HG02970 (cell line): ENCODE results near the gene CARD9.

ENCODE experiments used
- ATAC-seq: cut with Tn5 transposase; IDR thresholded peaks from one replicate; pipeline ENCODE4 v1.9.1; 2021; ENCODE audit warnings: mild to moderate bottlenecking, moderate library complexity, moderate number of reproducible peaks; ENCODE audit not compliant: unreplicated experiment, low FRiP score

The CARD9 gene

DNA sequence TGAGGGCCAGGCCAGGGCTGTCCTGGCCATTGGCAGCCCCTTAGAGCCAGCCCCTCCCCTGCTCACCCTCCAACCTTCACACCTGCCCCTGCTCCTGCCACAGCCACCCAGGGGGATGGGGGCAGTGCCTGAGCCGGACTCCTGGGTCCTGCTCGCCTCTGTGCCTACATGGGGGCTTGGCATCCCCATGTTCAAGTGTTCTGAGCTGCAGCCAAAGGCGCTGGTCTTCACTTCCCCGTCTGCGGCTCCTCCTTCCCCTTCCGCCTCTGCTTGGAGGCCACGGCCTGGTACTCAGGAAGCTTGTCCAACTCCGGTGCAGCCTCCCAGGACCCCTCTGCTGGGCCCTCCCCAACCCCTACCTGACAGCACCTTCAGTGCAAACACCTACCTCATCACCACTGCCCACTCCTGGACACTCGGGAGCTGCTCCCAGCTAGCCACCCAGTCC is 7.7 kb downstream of the CARD9 start:
- ATAC-seq = no peak

DNA sequence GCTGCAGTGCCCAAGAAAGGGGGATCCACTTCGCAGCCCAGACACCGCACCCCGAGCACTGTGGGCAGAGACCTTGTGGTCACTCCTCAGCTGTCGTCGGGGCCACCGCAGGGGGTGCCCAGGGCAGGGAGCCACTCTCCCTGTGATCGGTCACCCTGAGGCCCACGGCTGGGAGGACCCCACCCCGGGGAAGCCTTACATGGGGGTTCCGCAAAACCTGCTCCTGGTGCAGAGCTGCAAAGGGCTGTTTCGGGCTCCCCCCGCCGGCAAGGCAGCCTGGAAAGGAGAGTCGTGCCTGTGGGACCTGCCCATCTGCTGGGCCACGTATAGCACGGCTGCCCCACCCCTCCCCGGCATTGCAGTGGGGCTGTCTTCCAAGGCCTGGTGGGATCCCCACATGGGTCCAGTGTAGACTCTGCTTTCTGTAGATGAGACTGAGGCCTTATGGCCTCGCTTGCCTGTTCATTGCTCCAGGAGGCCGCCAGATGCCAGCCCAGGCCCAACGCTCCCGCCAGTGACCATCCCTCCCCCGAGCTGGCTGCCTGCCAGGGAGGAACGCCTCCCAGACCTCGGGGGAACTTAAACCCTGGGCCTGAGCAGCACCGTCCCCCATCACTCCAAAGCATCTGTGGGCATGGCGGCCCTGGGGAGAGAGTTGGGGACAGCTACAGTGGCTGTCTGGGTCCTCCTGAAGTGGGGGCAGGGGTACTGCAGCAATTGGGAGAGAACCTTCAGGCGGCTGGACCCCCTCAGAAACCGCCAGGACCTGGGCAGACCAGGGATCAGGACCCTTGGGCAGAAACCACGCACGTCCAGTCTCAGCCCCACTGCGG is 8.3 kb downstream of the CARD9 start:
- ATAC-seq = no peak

DNA sequence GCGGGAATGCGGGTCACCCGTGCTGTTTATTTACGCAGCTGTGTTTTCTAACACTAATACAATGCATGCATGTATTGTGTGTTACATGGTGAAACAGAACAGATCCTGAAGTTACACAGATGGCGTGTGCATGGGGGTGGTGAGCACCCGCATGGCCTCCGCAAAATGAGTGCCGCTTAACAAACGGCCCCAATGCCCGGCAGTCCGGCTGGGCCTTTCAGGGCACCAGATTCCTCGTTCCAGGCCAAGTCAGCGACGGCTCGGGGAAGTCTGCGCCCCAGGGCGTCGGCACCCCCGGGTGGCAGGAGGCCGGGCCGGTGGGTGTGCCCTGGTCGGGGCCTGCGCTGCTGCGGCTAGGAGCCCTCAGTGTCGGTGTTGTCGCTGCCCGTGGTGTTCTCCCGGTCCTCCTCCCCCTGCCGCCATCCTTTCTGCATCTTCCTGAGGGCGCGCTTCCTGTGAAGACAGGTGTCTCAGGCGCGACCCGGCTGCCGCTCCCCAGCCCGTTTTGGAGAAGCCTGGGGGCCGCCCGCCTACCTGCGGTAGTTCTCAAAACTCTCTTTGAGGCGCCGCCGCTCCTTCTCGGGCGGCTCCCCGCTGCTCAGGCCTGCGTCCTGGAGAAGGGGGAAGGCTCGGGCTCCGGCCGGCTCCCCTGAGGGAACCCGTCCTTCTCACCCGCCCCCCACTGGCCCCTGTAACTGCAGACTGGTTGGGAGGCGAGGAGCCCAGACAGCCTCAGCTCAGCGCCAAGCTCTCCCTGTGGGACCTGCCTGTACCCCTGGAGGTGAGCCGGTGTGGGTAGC is 9.3 kb downstream of the CARD9 start:
- ATAC-seq = no peak

DNA sequence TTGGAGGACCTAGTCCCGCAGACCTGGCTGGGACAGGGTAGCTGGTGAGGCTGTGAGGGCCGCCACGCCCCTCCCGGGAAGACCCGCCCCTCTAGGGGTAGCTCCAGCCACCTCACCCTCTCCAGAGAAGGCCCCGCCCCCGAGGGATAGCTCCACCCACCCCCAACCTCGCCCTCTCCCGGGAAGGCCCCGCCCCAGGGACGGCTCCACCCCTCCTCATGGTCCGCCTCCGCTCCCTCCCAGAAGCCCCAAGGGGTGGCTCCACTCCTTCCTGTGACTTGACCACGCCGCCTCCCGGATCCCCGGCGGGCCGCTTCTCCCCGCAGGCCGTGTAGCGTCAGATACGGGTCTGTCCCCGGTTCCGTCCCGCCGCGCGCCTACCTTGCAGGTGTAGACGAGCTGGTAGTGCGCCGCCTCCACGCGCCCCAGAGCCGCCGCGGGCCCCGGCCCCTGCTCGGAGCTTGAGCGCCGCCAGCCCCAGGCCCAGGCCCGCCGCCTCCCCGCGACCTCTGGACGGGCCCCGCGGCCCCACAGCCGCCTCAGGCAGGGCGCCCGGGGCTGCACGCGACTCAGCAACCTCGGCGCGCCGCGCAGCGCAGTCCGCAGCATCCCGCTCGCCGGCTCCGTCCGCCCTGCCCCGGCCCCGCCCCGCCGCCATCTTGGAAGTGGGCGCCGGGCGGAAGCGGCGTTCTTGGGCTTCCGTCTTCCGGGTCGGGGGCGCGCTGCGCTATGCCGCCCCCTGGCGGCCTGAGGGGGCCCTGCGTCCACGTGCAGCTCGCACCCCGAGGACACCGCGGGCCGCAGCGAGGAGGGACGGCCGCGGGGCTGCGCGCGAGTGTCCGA is 10.1 kb downstream of the CARD9 start, which contains the start of gene DNLZ:
Gene DNLZ (minus strand): TSS at position 639 of the 843 bp plus-strand sequence. CDS start 30 bp downstream, at position 609.
- peak; percentile 71 for ATAC-seq

DNA sequence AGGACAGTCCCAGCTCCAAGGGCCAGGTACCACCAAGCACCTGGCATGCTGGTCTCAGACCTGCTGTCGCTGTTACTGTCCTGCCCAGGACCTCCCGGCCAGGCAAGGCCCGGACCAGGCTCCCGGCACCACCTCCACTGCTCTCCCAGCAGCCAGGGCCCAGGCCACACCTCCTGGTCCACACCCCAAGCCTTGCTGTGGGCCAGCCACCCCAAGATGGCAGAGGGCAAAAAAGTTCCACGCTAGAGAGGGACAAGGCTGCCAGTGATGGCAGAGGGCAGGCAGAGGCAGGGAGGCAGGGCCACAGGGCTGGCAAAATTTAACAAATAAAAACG is 11.1 kb downstream of the CARD9 start:
- no peak for ATAC-seq

DNA sequence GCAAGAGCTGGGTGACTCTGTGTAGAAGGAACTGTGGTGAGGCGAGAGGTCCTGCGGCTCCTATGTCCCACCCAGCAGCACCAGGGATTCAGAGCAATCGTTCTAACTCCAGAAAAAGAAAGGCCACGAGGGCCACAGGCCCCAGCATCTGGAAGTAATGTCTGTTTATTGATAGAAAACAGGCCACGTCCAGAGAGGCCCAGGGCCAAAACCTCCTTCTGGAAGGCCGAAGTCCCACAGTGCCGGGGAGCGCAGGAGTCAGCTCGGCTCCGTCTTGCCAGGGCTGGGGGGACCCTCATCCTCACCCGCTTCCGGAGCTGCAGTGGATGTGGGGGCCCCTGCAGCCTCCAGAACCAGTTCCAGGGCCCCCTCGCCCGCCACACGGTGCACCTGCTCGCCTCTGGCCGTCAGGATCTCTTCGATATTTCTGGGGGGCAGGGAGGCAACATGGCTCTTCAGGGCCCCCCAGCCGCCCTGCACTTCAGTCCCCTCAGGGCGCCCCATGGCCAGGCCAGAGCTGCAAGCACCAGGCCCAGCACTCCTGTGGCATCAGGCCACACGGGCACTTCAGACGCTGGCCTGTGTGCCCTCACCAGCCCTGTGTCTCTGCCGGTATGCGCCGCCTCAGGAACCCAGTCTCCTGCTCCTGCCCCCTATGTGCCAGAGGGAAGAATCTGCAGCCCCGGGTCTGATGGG is 11.6 kb downstream of the CARD9 start:
- no peak for ATAC-seq

DNA sequence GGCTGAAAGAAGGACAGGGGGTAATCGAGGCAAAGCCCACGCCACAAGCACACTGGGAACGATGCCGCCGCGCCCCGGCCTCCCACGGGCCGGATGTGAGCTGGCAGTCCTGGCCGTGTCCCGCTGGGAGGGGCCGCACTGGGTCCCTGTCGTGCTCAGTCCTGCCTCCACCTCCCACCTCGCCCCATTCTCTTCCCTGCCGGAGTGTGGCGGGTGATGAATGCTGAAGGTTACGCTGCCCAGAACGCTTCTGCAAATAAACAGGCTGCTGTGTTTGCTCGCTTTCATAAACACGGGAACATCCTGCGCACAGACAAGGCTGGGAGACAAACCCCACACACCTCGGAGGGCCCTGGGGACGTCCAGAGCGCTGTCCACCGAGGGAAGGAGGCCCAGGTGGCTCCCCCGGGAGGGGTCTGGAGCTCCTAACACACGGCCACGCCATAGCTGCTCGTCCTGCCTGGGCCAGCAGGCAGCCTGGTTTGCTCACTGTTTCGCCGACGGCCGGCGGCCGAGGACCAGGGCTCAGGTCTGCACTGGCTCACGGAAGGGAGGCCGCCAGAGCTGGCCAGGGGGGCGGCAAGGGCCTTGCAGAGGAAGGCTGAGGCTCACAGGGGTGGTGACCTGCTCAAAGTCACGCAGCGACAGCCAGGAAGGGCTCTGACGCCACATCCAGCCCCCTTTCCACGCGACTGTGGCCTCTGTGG is 12.3 kb downstream of the CARD9 start:
- ATAC-seq = no peak

DNA sequence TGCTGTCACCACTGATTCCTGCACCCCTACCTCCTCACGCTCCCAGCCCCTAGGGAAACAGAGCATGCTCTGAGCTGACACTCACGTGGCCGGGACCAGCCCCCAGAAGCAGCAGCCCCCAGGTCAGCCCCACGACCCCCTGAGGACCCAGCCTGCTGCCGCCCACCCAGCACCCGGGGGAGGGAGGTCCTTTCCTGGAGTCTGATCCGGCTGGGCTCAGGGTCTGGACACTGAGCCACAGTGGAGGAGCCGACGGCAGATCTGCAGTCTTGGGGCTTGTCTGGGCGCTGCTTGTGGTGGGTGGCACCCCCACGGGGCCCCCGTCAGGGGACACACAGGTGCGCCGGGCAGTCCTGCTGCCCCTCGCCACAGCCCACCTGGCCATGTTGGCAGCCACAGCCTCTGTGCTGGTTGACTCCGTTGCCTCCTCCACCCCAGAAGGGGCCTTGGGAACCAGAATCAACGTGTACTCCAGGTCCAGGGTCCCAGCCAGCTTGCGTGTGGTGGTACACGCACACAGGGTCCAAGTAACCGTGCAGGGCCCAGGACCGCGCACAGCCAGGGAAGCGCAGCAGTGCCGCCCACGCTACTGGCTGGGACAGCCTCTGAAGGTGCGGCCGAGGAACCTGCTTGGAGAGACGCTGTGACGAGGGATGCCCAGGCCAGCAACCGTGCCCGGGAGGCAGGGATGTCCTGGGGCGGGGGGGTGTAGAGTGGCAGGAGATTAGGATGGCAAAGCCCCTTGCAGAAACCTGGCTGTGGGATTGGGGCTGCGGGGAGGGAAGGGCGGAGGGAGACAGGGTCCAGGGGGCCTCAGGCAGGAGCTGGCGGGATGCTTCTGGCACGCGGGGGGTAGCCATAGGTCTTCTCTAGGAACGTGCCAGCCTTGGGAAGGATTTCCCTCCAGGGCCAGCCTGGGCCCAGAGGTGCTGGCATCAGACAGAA is 13.4 kb downstream of the CARD9 start:
- ATAC-seq = no peak

DNA sequence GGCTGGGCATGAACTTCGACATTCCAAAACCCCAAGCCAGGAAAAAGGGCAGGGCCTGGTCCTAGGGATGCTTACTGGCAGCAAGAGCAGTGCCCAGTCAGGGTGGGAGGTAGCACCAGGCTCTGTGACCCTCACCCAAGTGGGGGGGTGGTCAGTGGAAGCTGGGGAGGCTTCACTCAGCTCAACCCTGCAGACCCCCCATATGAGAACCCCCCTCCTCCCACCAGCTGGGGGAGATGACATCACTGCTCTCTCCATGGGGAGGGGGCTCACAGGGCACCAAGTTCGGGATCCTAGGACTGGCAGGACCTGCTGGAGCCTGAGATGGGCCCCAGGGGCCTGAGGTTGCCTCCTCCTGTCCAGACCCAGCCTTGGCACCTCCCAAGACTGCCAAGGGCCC is 14.6 kb downstream of the CARD9 start:
- no peak for ATAC-seq

DNA sequence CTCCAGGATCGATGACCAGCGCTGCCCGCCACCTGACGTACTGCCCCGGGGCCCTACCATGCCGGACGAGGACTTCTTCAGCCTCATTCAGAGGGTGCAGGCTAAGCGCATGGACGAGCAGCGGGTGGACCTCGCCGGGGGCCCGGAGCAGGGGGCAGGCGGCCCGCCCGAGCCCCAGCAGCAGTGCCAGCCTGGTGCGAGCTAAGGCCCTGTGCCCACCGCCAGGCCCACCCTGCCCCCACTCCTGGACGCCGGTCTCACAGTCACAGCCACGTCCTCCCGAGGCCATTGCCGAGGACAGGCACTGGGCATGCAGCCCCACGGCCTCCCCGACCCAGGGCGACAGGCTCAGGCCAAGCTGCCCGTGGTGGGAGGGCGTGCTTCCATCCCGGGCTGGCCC is 15.5 kb downstream of the CARD9 start:
- ATAC-seq = no peak

DNA sequence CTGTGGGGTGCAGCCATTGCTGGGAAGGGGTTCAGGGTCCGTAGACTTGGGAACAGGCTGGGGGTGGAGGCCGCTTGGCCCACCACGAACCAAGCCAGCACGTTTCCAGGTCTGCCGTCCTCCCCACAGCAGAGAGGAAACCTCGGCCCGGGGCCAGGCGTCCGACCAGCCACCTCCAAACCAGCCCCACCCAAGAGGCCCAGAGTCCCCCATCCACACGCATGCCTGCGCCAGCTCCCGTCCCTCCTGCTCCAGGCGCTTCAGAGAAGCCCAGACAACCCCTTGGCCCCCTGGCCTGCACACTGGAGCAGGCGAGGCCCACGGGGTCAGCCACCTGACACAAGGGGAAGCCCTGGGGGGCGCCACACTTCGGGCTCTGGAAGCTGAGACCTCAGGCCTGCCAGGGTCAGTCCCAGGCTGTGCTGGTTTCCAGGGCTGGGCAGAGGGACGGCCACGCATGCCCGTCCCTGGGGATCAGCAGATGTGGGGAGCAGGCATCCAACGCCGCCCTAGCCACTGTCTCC is 16.2 kb downstream of the CARD9 start:
- ATAC-seq = no peak

DNA sequence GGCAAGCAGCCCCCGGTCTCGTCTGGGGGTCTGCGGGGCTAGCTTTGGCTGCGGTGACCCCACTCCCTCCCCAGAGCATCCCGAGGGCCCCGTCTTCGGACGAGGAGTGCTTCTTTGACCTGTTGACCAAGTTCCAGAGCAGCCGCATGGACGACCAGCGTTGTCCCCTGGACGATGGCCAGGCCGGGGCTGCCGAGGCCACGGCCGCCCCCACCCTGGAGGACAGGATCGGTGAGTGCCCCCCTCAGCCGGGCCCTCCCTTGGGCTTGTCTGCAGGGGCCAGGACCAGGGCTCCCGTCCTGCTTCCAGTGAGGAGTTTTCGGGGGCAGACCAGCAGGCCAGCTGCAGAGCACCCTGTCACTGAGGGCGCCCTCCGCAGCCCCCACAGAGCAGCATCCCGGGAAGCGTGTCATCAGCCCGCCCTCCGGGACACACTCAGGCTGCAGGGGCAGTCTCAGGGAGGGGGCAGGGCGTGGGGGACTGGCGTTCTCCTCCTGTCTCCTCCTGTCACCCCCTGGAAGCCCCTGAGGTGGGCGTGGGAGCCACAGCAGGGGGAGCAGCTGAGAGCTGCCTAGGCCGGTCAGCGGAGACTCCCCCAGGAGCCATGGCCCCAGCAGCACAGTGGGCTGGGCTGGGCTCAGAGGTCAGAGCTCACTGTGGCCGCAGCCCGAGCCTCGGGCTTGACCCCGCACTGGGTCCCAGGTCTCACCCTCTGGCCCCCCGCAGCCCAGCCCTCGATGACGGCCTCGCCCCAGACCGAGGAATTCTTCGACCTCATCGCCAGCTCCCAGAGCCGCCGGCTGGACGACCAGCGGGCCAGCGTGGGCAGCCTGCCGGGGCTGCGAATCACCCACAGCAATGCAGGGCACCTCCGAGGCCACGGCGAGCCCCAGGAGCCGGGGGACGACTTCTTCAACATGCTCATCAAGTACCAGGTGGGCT is 17.6 kb downstream of the CARD9 start:
- no peak for ATAC-seq

DNA sequence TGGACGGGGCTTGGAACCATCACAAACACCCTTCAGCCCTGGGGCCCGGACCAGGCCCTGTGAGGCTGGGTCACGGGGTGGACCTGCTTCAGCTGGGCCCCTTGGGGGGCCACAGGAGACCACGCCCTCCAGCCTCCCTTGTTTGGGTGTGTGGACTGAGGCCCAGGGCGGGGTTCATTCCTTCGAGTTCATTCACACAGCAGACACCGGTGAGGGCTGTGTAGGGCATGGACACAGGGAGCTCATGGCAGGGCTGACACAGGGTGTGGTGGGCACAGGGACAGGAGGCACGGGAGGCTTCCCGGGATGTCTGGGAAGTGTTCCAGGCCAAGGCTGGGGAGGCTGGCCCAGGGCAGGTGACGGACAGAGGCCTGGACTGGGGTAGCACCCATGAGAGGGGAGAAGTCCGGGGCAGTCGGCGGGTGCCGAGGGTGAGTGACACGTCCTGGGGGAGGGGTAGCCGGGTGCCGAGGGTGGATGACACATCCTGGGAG is 18.8 kb downstream of the CARD9 start:
- ATAC-seq = no peak

DNA sequence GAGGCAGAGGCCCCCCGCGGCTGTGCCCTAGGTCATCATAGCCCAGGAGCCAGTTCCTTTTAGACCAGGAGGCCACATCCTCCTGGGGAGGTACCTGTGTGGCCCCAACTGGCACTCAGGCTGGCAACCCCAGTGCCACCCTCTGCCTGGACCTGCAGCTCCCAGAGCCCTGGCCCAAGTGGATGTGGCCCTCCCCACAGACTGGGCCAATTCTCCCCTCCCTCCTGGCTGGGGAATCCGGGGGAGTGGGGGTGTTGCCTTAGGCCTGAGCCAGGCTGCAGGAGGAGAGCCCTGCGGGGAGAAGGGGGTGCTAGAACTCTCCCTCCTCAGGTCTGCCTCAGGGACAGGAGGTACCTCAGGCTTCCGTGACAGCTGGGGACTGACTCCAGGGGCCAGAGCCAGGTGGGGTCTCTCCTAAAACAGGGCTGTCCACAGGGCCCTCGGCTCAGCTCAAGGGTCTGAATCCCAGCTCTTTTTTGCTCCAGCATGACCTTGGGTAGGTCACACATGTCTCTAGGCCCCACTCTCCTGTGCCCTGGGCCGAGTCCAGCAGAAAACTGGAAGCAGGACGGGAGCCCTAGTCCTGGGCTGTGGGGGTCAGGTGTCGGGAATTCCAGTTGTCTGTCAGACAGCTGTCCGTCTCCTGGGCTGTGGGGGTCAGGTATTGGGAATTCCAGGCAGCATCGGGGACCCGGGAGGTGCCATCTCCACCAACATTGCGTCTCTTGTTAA is 19.5 kb downstream of the CARD9 start:
- no peak for ATAC-seq

DNA sequence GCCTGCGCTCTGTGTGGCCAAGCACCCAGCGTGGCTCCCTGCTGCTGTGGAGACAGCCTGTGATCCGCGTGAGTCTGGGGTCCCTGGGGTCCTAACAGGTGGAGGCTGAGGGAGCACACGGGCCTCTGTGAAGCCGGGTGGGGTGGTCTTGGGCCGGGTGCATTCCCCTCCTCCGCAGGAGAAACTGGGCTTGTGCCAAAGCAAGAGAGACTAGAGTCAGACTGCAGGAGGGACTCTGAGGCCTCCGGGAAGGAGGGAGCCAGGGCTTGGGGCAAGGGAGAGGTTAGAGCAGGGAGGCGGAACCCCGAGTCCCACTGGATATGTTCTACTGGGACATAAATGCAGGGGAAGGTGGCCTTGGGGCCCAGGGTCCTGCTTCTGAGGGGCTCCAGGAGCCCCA is 20.4 kb downstream of the CARD9 start:
- no peak for ATAC-seq

DNA sequence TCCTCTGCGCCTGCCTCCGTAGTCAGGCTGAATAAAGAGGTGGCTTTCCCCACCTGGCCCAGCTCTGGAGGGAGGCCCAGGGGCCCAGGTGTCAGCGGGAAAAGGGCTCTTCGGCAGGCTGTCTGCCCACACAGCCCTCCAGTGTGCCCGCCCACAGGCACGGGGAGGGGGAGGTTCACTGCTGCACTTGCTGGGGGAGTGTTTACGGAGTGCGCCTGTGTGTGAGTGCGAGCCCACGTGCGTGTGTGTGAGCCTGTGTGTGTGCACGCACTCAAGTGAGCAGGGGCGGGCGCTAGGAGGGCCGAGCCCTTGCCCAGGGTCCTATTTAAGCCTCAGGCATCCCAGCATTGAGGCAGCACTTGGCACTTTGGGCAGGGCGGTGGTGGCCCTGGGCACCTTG is 20.8 kb downstream of the CARD9 start:
- no peak for ATAC-seq
